M059J (cell line): ENCODE results near the gene TMEM170A. TPM values are rescaled to one million over a fixed set of nuclear protein-coding genes. Genes with fewer than 3 reads are reported as not detected.
A peak's percentile ranks its signal among the peaks of the same experiment; 100 is the strongest.
"Not testable (repeated sequence)": the region's sequence is repeated elsewhere in the genome, so short reads cannot be mapped to it uniquely, and the experiment has no call there.

Source experiments
- DNase-seq: peaks from one replicate; pipeline ENCODE4 v3.0.0-alpha.2; 2012; ENCODE audit warnings: low read depth
- total RNA-seq: library from RNA; depleted of rRNA; stranded (reverse); fragments of >200 nt; shearing (Covaris generic); gene quantifications from 2 replicates; pipeline ENCODE4 v1.2.3, GENCODE V29; 2014

Gene TMEM170A
- total RNA-seq, 1 experiment from 2014 or later: 27.5 TPM

DNA sequence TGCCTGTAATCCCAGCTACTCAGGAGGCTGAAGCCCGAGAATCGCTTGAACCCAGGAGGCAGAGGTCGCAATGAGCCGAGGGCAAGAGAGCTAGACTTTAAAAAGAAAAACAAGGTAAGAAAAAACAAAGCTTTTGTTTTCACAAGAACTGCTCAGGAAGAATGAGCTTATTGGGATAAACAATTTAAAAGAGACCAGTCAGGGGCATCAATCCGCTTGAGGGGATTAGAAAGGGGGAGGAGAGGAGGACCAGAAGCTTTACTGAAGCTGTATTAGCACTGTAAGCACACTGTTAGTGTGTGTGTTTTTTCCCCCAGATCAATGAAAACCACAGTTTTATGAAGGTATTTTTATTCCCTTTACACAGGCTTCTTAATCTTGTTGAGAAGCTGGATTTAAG lies 8.8 kb downstream of the TMEM170A start:
- no peak for DNase-seq

DNA sequence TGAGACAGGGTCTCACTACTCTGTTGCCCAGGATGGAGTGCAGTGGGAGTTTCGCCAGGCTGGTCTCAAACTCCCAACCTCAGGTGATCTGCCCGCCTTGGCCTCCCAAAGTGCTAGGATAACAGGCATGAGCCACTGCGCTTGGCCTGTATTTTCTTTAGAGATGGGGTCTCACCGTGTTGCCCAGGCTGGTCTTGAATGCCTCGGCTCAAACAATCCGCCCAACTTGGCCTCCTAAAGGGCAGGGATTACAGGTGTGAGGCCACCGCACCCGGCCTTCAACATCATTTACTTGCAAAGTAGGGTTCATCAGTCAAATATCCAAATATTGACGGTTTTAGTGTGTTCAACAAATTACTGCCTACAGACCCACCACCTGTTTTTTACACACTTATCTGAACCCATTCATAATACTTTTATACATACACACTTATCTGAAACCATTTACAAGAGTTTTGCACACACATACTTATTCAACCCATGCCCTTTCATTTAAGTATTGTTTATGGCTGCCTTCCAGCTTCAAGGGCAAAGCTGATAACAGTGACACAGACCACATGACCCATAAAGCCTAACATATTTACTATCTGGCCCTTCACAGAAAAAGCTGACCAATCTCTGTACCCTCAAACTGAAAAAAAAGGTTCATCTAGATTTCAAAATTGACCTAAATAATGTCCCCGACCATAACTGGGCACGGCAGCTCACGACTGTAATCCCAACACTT lies 11.9 kb downstream of the TMEM170A start:
- no peak for DNase-seq

DNA sequence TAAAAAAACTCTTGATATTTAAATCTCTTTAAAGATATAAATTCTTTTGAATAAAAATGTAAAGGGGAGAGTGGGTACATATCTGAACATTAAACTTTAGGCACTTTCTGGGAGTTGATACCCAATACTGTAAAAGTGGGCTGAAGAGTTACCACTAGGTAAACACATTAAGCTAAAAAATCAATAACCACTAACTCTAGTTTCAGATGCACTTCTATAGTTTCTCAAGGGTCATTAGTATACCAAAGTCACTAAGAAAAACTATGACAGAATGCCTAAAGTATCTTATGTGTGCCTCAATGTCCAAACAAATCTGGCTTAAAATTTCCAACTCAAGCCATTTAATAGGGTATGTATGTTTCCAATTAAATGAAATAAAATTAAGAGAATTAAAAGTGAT lies 18.1 kb downstream of the TMEM170A start:
- no peak for DNase-seq

DNA sequence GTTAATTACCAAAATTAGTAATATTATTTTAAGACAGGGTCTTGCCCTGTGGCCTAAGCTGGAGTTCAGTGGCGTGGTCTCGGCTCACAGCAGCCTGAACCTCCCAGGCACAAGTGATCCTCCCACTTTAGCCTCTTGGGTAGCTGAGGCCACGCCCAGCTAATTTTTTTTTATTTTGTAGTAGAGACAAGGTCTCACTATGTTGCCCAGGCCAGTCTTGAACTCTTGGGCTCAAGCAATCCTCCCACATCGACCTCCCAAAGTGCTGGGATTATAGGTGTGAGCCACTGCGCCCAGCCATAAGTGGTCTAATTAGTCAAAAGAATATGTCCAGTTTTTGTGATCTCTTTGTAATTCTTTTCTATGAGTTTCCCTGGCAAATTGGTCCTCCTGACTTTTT lies 19.2 kb downstream of the TMEM170A start:
- DNase-seq: no peak

DNA sequence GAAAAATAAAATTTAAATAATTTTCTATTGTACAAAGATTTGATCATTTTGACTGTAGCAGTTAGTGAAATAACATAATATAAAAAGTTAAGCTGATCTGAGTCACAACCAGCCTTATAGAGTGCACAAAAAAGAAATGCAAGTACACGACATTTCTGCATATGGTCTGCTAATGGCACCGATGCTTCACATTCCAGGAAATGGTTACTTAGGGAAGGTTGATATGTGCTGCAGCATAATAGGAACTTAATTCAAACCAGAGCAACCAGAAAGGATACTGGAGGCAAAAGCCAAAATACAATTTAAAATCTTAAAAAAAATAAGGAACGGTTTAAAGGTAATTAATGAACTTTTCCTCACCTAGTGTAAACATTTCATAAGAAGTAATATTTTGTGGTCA lies 21.2 kb downstream of the TMEM170A start:
- no peak for DNase-seq

DNA sequence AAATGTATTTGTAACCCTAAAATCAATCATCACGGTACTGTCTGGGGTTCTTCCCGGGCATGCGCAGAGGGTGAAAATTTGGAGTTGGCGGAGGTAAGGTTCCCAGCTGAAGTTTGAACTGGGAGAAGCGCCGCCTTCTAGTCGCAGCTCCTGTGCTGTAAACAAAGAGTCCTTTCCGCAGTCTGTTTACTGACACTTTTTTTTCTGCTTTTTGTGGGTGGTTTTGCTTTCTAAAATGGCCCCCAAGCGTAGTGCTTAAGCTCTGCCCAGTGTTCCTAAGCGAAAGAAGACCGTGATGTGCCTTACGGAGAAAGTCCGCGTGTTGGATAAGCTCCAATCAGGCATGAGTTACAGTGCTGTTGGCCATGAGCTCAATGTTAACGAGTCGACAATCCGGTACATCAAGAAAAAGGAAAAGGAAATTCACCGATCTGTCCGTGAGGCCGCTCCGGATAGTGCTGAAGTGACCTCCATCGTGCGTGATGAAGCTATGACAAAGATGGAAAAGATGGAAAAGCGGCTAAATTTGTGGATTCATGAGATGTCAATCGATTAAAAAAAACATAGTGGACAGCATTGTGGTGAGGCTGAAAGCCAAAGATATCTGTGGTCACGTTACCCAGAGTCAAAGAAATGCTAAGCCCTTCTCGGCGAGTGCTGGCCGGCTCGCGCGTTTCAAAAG lies 30.6 kb downstream of the TMEM170A start:
- DNase-seq: peak; percentile 94

DNA sequence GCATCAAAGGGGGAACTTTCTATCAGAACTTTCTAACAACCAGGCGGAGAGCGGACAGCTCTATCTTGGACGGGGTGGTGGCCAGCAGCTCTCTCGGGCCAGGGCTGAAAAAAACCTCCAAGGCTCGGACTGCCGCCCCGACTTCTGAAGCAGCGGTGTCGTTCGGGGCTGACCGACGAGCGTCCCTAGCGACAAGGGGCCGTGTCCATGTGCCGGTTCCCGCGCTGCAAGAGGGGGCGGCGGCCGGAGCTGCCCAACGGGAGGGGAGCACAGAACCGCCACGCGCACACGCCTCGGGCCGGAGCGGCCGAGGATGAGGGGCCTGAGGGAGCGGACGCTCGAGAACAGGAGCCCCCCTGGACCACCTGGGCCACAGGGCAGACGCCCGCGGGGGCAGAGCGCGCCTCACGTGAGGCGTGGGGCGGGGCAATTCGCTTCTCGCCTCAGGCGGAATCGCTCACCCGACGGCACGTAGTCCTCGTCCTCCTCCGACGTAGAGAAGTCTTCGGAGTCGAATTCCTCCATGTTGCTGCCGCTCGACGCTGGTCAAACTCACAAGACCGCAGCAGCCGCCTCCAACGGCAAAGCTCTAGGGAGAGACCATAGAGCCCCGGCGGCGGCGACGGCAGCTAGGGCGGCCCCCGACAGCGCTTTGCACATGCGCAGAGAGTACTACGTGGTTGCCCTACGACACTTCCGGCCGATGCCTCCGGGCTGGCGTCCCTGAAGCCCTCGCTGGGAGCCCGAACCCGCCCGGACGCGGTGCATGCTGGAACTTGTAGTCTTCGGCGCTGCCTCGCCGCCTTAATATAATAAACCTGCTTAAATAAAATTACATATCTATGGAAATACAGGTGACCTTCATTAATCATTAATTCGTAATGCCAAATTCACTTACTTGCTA lies 31.4 kb downstream of the TMEM170A start, which contains the start of gene CFDP1:
Gene CFDP1, minus strand, starts transcription at position 676 of the 904 bp plus-strand sequence. Its CDS starts 151 bp downstream, at position 525.
- peak; percentile 93 for DNase-seq

DNA sequence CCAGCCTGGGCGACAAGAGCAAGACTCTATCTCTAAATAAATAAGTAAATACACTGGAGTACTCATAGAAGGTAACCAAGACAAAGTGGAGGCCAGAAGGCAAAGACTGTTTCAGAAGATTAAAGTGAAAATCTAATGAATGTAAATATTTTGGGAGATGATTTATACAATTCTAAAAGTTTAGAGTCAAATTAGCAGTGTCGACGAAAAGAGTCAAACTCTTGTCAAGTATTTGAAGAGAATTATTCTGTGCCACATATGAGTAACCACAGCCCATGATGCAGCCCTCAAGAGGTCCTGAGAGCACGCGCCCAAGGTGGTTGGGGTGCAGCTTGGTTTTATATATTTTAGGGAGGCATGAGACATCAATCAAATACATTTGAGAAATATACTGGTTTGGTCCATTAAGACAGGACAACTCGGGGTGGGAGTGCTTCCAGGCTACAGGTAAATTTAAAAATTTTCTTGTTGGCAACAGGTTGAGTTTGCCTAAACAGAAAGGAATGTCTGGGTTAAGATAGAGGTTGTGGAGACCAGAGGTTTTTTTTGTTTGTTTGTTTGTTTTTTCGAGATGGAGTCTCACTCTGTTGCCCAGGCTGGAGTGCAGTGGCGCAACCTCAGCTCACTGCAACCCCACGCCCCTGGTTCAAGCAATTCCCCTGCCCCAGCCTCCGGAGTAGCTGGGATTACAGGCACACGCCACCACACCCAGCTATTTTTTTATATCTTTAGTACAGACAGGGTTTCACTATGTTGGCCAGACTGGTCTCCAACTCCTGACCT lies 34.7 kb downstream of the TMEM170A start:
- no peak for DNase-seq

DNA sequence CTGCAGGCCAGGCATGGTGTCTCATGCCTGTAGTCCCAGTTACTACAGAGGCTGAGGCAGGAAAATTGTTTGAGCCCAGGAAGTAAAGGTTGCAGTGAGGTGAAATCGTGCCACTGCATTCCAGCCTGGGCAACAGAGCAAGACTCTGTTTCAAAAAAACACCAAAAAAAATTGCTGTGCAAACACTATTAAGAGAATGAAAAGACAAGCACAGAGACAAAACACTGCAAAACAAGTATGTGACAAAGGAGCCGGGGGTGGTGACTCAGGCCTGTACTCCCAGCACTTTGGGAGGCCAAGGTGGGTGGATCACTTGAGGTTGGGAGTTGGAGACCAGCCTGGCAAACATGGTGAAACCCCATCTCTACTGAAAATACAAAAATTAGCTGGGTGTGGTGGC lies 38.0 kb downstream of the TMEM170A start:
- DNase-seq: peak; percentile 47

DNA sequence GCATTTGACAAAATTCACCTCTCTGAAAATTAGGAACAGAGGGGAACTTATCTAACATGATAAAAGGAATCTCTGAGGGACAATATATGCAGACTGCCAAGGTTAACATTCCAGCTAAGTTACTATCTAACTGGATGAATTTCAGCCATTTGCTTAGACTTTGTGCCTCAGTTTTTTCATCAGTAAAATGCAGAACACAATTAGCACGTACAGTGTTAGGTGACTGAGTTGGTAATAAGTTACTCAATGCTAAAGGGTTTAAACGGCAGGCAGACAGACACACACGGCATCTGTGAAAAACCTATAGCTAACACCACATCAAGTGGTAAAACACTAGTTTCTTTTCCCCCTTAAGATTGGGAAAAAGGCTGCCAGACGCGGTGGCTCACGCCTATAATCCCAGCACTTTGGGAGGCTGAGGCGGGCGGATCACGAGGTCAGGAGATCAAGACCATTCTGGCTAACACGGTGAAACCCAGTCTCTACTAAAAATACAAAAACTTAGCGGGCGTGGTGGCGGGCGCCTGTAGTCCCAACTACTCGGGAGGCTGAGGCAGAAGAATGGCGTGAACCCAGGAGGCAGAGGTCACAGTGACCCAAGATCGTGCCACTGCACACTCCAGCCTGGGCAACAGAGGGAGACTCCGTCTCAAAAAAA lies 40.3 kb downstream of the TMEM170A start:
- not testable (repeated sequence) for DNase-seq

DNA sequence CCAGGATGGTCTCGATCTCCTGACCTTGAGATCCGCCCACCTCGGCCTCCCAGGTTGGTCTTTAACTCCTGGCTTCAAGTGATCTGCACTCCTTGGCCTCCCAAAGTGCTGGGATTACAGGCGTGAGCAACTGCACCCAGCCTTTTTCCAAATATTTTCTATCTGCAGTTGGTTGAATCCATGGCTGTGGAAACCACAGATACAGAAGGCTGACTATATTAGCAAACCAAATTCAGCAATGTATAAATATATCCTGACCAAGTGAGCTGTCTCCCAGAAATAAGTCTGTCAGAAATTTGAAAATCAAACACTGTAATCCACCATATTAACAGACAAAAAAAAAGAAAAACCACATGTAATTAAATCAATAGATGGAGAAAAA lies 40.8 kb downstream of the TMEM170A start:
- no peak for DNase-seq

DNA sequence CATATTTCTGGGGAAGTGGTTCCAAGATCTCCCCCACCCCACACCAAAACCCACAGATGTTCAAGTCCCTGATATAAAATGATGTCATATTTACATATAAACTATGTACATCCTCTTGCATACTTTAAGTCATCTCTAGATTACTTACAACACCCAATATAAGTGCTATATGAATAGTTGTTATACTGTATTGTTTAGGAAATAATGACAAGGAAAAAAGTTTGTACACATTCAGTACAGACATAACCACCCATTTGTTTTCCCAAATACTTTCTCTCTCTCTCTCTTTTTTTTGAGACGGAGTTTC lies 42.7 kb downstream of the TMEM170A start:
- DNase-seq: no peak

DNA sequence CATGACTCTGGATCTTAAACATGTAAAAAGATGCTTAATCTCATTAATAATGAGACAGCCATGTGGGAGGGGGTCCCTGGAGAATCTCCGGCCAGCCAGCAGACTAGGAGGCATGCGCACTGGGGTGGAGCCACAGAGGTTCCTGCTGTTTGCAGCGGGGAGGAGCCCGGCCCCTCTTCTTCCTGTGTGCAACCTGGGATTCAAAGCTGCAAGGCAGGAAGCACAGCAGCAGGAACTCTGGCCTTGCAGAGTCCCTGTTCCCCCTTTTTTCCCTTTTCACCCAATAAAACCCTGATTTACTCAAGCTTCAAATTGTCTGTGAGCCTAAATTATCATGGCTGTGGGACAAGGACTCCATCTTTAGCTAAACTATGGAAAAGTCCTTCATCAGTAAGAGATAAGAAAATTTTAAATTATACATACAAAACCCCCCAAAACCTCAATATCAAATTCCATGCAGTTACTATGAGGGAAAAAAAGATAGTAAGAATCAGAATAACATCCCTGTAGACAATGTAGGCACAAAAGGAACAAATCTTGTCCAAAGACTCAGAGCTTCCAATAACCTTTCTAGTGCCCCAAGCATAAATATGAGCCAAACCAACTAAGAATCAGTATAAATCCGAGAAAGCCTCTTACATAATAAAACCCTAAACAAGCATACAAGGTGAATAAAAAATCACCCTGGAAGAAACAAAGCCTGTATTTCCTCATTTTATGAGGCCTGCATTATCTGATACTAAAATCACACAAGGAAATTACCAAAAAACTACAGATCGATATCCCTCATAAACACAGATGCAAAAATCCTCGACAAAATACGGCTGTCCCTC lies 43.3 kb downstream of the TMEM170A start:
- no peak for DNase-seq

DNA sequence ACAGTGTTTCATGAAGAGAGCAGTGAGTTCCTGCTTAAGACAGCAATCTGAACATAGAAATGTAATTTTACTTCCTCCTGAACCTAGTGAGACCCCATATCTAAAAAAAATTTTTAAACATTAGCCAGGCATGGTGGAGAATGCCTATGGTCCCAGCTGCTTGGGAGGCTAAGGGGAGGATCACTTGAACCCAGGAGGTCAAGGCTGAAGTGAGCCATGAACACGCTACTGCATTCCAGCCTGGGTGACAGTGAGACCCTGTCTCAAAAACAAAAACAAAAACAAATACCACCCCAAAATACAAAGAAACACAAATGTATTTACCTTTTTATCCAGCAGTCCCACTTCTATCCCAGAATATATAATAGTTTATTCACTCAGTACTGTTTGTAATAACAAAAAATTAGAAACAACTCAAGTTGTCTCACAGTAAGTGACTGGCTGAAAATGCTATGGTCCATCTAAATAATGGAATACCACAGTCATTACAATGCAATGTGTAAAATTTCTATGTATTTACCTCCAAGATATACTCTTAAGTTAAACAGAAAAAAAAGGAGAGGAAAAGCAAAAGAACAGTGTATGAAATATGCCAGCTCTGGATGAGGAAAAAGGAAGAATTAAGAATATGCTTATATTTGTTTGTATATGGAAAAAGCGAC lies 47.5 kb downstream of the TMEM170A start:
- DNase-seq: no peak

DNA sequence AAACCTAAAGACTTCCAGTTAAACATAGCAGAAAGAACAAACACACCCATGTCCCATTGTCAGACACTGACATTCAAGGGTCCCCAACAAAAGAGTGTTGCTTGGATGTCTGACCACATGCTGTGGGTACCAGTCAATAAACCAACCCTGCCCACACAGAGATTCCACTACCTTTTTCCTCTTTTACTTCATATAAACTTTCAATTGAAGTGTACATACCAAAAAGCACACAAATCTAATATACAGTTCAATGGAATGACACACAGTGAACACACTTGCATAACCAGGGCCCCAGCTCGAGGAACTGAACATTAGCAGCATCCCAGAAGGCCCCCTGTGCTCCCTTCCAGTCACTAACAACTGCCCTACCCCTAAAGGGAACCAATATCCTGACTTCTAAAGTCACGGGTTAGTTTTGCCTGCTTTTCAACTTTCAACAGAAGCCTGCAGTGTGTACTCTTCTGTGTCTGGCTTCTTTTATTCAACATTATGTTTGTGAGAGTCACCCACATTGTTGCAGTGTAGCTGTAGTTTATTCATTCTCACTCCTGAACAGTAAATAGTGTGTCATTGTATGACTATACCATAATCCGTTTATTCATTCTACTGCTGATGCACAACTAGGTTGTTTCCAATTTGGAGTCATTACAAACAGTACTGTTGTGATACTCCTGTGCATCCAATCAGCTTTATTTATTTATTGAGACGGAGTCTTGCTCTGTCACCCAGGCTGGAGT lies 49.2 kb downstream of the TMEM170A start:
- no peak for DNase-seq

DNA sequence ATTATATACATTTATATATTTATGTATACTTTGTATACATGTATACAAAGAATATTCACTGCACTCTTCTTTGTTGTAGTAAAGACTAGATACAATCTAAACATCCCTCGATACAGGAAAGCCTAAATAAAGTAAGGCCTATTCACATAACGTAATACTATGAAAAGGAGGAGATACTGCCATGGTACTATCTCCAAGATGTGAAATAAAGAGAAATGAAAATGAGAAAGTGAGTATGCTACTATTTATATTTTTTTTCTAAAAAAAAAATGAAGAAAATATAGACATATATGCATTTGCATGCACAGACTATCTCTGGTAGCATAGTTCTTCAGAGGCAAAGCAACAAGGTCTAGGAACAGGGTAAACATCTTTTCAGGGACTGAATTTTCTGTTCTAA lies 50.5 kb downstream of the TMEM170A start:
- no peak for DNase-seq

DNA sequence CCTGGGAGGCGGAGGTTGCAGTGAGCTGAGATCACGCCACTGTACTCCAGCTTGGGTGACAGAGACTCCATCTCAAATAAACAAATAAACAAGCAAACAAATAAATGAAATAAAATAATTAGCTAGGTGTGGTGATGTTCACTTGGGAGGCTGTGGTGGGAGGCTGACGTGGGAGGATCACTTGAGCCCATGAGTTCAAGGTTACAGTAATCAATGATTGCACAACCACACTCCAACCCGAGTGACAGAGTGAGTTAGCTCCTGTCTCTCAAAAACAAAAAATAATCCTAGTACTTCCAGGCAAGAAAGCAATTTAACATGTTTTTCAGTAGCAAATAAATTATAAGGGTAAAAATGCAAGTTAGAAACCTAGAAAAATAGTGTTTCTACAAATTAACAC lies 57.5 kb downstream of the TMEM170A start:
- no peak for DNase-seq

DNA sequence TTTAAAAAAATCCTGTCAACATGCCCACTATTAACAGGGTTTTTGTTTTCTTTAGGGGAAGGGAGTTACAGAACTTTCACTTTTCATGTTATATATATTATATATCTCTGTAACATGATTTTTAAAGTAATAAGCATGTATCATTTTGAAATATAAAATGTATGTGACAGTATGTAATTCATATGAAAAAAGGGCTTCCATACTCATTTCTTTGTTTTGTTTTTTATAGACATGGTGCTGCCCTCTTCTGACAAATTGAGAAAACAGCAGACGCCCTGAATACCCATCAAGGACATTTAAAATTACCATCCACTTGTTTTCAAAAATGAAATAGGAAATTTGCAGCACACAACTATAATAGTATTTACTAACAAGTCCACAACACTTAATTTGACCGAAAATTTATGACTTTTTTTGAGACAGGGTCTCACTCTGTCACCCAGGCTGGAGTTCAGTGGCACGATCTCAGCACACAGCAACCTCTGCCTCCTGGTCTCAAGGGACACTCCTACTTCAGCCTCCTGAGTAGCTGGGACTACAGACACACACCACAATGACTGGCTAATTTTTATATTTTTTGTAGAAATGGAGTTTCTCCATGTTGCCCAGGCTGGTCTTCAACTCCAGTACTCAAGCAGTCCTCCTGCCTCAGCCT lies 61.5 kb downstream of the TMEM170A start:
- peak; percentile 57 for DNase-seq
